Esophagus muscularis mucosa (tissue), 4 donors: ENCODE measurements around the gene DIP2A. TPM values are rescaled to one million over a fixed set of nuclear protein-coding genes. Genes with fewer than 3 reads are reported as not detected.
A peak's percentile ranks its signal among the peaks of the same experiment; 100 is the strongest.

Experiments
- DNase-seq: peaks from one replicate; pipeline ENCODE4 v3.0.0-alpha.2; 2017; ENCODE audit errors: extremely low spot score
- H3K27ac ChIP-seq, 4 donors: fragments of 200-600 bp; sonication (generic); replicated peaks in 1 of 4; 1 replicate in 3 of 4; 2 replicates in 1 of 4; pipeline ENCODE4 v1.5.1; 2016 to 2019; ENCODE audit warnings: mild to moderate bottlenecking in 1 of 4
- H3K27me3 ChIP-seq, 4 donors: fragments of 200-600 bp; sonication (generic); one replicate each; pipeline versions ENCODE4 v1.5.1 to v1.6.0; 2016 to 2019
- H3K36me3 ChIP-seq, 4 donors: fragments of 200-600 bp; sonication (generic); one replicate each; pipeline ENCODE4 v1.5.1; 2016 to 2019
- H3K4me1 ChIP-seq, 4 donors: fragments of 200-600 bp; sonication (generic); one replicate each; pipeline ENCODE4 v1.5.1; 2016 to 2019
- H3K4me3 ChIP-seq, 4 donors: fragments of 200-600 bp; sonication (generic); 1 replicate in 2 of 4; 2 replicates in 2 of 4; pipeline ENCODE4 v1.5.1; 2016 to 2019; ENCODE audit warnings: mild to moderate bottlenecking in 4 of 4, moderate library complexity in 1 of 4
- H3K9me3 ChIP-seq, 4 donors: fragments of 200-600 bp; sonication (generic); 1 replicate in 3 of 4; 2 replicates in 1 of 4; pipeline ENCODE4 v1.5.1; 2016 to 2019
- EP300 ChIP-seq: sonication (generic); formaldehyde crosslinking; IDR thresholded peaks from one replicate; pipeline ENCODE4 v1.6.1; 2017; ENCODE audit warnings: antibody characterized with exemption
- POLR2A ChIP-seq: fragments of 450-650 bp; IDR thresholded peaks from one replicate; pipeline ENCODE4 v1.6.1; 2017; ENCODE audit warnings: antibody characterized with exemption, moderate library complexity, mild to moderate bottlenecking, low read depth
- POLR2AphosphoS5 ChIP-seq, 2 donors: sonication (generic); formaldehyde crosslinking; IDR thresholded peaks; one replicate each; pipeline ENCODE4 v1.6.1; 2017; ENCODE audit warnings: antibody characterized with exemption in 2 of 2
- WGBS: methylation state at CpG from one replicate; pipeline ENCODE4 v1.1.5; 2018; 5-methylcytosine and 5-hydroxymethylcytosine counted together
- intact Hi-C: fragments of 100-400 bp; cut with DNase I; formaldehyde crosslinking; loops from one replicate; pipeline ENCODE4 v1.15.1; 2023
- total RNA-seq, 4 donors: library from RNA; depleted of rRNA; stranded (reverse); fragments of >200 nt; gene quantifications; one replicate each; pipeline versions ENCODE4 v1.1.0 to v1.2.1, GENCODE V29; 2016
- TF ChIP-seq, protein P1 (sequence below), 3 experiments: fragments of 200-600 bp in 2 of 3; fragments of 450-650 bp in 1 of 3; sonication (generic) in 2 of 3; IDR thresholded peaks; one replicate each; pipeline ENCODE4 v1.5.1; 2017 to 2019; ENCODE audit warnings: antibody characterized with exemption in 3 of 3, mild to moderate bottlenecking in 2 of 3, moderate library complexity in 1 of 3

DIP2A gene
- total RNA-seq, 4 donors from 2014 or later, result 19.2 to 33.4 (median 28.7) TPM

DNA sequence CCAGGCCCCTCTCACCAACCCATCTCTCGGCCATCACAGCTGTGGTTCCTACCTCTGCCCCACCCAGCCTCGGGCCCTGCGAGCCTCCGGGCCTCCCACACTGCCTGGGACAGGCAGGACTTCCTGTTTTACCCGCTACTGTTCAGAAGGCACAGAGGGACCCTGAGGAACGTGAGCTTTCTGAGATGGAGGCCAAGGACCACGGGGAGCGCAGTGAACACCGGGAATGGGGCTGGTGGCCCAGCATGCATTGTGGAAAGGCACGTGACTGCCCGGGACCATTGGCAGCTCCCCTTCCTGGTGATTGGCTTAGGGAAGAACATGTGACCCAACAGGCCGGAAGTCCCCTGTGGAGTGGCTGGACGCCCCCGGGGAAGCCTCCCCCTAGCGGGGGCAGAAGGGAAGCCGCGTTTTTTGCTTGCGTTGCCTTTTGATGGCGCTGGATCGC, 139.2 kb downstream of the DIP2A start:
- peaks cover 17 to 24% (median 22%) of the 10 kb centered on the region in 4 donors for H3K4me1 ChIP-seq
- no peak overlapping the region for H3K27ac ChIP-seq
- no peak for DNase-seq
- no peak overlapping the region for H3K4me3 ChIP-seq
- no peaks in the 10 kb centered on the region for H3K27me3 ChIP-seq
- peaks cover 0 to 6% (median 3%) of the 10 kb centered on the region in 4 donors for H3K9me3 ChIP-seq
- no peaks in the 10 kb centered on the region for H3K36me3 ChIP-seq
- WGBS, result 93% methylated on average over 17 of the region's 20 CpGs
- TF ChIP-seq POLR2AphosphoS5 (IDR thresholded peaks at IDR 0.05), result no peak
- no peak for TF ChIP-seq EP300
- TF ChIP-seq POLR2A, result no peak
- TF ChIP-seq, protein P1, sequence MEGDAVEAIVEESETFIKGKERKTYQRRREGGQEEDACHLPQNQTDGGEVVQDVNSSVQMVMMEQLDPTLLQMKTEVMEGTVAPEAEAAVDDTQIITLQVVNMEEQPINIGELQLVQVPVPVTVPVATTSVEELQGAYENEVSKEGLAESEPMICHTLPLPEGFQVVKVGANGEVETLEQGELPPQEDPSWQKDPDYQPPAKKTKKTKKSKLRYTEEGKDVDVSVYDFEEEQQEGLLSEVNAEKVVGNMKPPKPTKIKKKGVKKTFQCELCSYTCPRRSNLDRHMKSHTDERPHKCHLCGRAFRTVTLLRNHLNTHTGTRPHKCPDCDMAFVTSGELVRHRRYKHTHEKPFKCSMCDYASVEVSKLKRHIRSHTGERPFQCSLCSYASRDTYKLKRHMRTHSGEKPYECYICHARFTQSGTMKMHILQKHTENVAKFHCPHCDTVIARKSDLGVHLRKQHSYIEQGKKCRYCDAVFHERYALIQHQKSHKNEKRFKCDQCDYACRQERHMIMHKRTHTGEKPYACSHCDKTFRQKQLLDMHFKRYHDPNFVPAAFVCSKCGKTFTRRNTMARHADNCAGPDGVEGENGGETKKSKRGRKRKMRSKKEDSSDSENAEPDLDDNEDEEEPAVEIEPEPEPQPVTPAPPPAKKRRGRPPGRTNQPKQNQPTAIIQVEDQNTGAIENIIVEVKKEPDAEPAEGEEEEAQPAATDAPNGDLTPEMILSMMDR (IDR thresholded peaks at IDR 0.05), result no peak
- intact Hi-C loops, result no loop called here

- no peaks in the 10 kb centered on the region for H3K36me3 ChIP-seq
- no peak overlapping the region for H3K4me3 ChIP-seq
- no peaks in the 10 kb centered on the region for H3K27me3 ChIP-seq
- peak overlapping the region in 3 of 4 donors; percentile 50 to 62 (median 60) for H3K27ac ChIP-seq
- WGBS, result 65% methylated on average over 35 of the region's 38 CpGs
- intact Hi-C loops, result no loop called here
- DNase-seq, result no peak
- no peak for TF ChIP-seq POLR2A
- TF ChIP-seq, protein P1 (IDR thresholded peaks at IDR 0.05), result no peak
- TF ChIP-seq POLR2AphosphoS5 (IDR thresholded peaks at IDR 0.05), result peak; percentile 58 to 65
- H3K4me1 ChIP-seq, result peaks cover 17 to 24% (median 22%) of the 10 kb centered on the region in 4 donors
- H3K9me3 ChIP-seq, result peaks cover 0 to 6% (median 3%) of the 10 kb centered on the region in 4 donors
These were observed 140.2 kb downstream of the DIP2A start for GRCh38 chr21:46598581-46599572.

DNA sequence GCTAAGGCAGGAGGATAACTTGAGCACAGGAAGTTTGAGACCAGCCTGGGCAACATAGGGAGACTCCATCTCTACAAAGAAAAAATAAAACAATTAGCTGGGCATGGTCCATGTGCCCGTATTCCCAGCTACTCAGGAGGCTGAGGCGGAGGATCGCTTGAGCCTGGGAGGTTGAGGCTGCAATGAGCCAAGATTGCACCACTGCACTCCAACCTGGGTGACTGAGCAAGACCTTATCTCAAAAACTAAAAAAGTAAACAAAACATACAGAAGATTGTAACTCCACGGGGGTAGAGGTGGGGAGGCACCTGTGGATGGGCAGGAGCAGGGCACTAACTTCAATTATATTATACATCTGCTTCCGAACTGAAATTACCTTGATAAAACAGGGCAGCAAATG, 141.6 kb downstream of the DIP2A start:
- H3K36me3 ChIP-seq, result no peaks in the 10 kb centered on the region
- no peaks in the 10 kb centered on the region for H3K27me3 ChIP-seq
- no peaks in the 10 kb centered on the region for H3K9me3 ChIP-seq
- TF ChIP-seq, protein P1 (IDR thresholded peaks at IDR 0.05), result no peak
- TF ChIP-seq POLR2AphosphoS5 (IDR thresholded peaks at IDR 0.05) (no peak), POLR2A (no peak), EP300 (no peak)
- peaks cover 17 to 29% (median 22%) of the 10 kb centered on the region in 4 donors for H3K4me1 ChIP-seq
- intact Hi-C loops, result no loop called here
- 94% methylated on average over 5 of the region's 5 CpGs for WGBS
- H3K27ac ChIP-seq, result no peak overlapping the region
- no peak for DNase-seq
- H3K4me3 ChIP-seq, result no peak overlapping the region

- no peak for DNase-seq
- Histone ChIP-seq H3K9me3 (no peaks in the 10 kb centered on the region), H3K4me1 (peaks cover 17 to 36% (median 25%) of the 10 kb centered on the region in 4 donors), H3K36me3 (no peaks in the 10 kb centered on the region), H3K27ac (no peak overlapping the region), H3K4me3 (no peak overlapping the region), H3K27me3 (no peaks in the 10 kb centered on the region)
- intact Hi-C loops, result no loop called here
- no peak for TF ChIP-seq POLR2A
- TF ChIP-seq EP300, result no peak
- TF ChIP-seq POLR2AphosphoS5 (IDR thresholded peaks at IDR 0.05), result no peak
- TF ChIP-seq, protein P1 (IDR thresholded peaks at IDR 0.05), result no peak
- WGBS, result 90% methylated on average over 6 of the region's 9 CpGs
These were observed 142.3 kb downstream of the DIP2A start for GRCh38 chr21:46600978-46601377.
